H1 (cell line): ENCODE data around the gene GATAD2B. TPM values are rescaled to one million over a fixed set of nuclear protein-coding genes. Genes with fewer than 3 reads are reported as not detected.

ENCODE experiments used
- CTCF ChIA-PET: fragments of 300-600 bp; sonication (Branson Sonifier 250); formaldehyde crosslinking; loops from one replicate; lab custom pipeline; 2021; ENCODE audit not compliant: partially characterized antibody; lab: Charles Lee
- POLR2A ChIA-PET: fragments of 300-600 bp; sonication (Branson Sonifier 250); formaldehyde crosslinking; loops from one replicate; lab custom pipeline; 2021; ENCODE audit warnings: inconsistent platforms; ENCODE audit not compliant: partially characterized antibody; lab: Charles Lee
- DNase-seq, 2 experiments: peaks; one replicate each; pipeline versions ENCODE4 v3.0.0 to v3.0.0-alpha.2; 2010 to 2022; ENCODE audit warnings: low spot score in 2 of 2, low read depth in 1 of 2, mixed read lengths in 1 of 2
- FAIRE-seq: peaks from 2 replicates; lab custom pipeline; 2011; peaks lifted over from hg19 to GRCh38; lab: Jason Lieb, UNC
- H2AFZ ChIP-seq: 2 replicates; pipeline ENCODE4 v1.8.1; 2012; ENCODE audit warnings: low read length, inconsistent platforms
- H2AK5ac ChIP-seq: 2 replicates; pipeline ENCODE4 v1.6.1; 2013; ENCODE audit warnings: low read depth, low read length
- H2BK120ac ChIP-seq: replicated peaks from 2 replicates; pipeline ENCODE3; 2013; ENCODE audit warnings: low read depth, low read length, inconsistent platforms
- H2BK12ac ChIP-seq: 2 replicates; pipeline ENCODE4 v1.6.1; 2013; ENCODE audit warnings: low read depth, low read length
- H2BK15ac ChIP-seq: 2 replicates; pipeline ENCODE4 v1.6.1; 2013; ENCODE audit warnings: low read length
- H2BK20ac ChIP-seq: 2 replicates; pipeline ENCODE4 v1.6.1; 2013; ENCODE audit warnings: low read length
- H2BK5ac ChIP-seq: 2 replicates; pipeline ENCODE4 v1.6.1; 2013; ENCODE audit warnings: low read depth, low read length
- H3K14ac ChIP-seq: 2 replicates; pipeline ENCODE4 v1.6.1; 2013; ENCODE audit warnings: inconsistent platforms; ENCODE audit not compliant: insufficient read length
- H3K18ac ChIP-seq: 2 replicates; pipeline ENCODE4 v1.6.1; 2013; ENCODE audit warnings: low read length; ENCODE audit errors: extremely low read depth
- H3K23ac ChIP-seq: 2 replicates; pipeline ENCODE4 v1.6.1; 2013; ENCODE audit warnings: inconsistent platforms; ENCODE audit not compliant: insufficient read length
- H3K23me2 ChIP-seq: 2 replicates; pipeline ENCODE4 v1.6.1; 2013; ENCODE audit warnings: low read depth, low read length
- H3K27ac ChIP-seq: 2 replicates; pipeline ENCODE4 v1.6.1; 2011; ENCODE audit warnings: low read depth, low read length, inconsistent platforms
- H3K27me3 ChIP-seq, 4 experiments: replicated peaks in 1 of 4; 1 replicate in 1 of 4; 2 replicates in 3 of 4; pipeline versions ENCODE4 v1.6.1 to v1.8.1; 2011 to 2013; ENCODE audit warnings: low read length in 3 of 4, mild to moderate bottlenecking in 3 of 4, inconsistent platforms in 2 of 4, mixed read lengths in 2 of 4, moderate library complexity in 1 of 4; ENCODE audit not compliant: control insufficient read depth in 3 of 4, insufficient read depth in 3 of 4; ENCODE audit errors: extremely low read depth in 1 of 4
- H3K36me3 ChIP-seq, 4 experiments: 2 replicates each; pipeline versions ENCODE4 v1.6.1 to v1.8.1; 2011 to 2013; ENCODE audit warnings: mild to moderate bottlenecking in 4 of 4, low read length in 3 of 4, moderate library complexity in 2 of 4, control low read depth in 1 of 4, inconsistent platforms in 1 of 4; ENCODE audit not compliant: insufficient read depth in 4 of 4, control insufficient read depth in 2 of 4
- H3K4ac ChIP-seq: replicated peaks from 2 replicates; pipeline ENCODE3; 2013; ENCODE audit warnings: low read length, low read depth, mixed read lengths, inconsistent platforms; ENCODE audit not compliant: insufficient read length
- H3K4me1 ChIP-seq, 4 experiments: replicated peaks in 1 of 4; 1 replicate in 1 of 4; 2 replicates in 3 of 4; pipeline versions ENCODE4 v1.6.1 to v1.8.1; 2011 to 2013; ENCODE audit warnings: low read length in 3 of 4, inconsistent platforms in 2 of 4, mixed read lengths in 1 of 4; ENCODE audit not compliant: insufficient read depth in 4 of 4, control insufficient read depth in 3 of 4
- H3K4me2 ChIP-seq, 2 experiments: 2 replicates each; pipeline versions ENCODE4 v1.6.1 to v1.8.1; 2011 to 2013; ENCODE audit warnings: low read depth in 2 of 2, low read length in 2 of 2, control low read depth in 1 of 2, inconsistent platforms in 1 of 2, mild to moderate bottlenecking in 1 of 2; ENCODE audit not compliant: insufficient read depth in 1 of 2
- H3K4me3 ChIP-seq, 4 experiments: fragments of 200-600, 300-600 bp in 1 of 4; sonication (generic), shearing (Covaris generic), sonication (Bioruptor Twin) in 1 of 4; 2 replicates each; pipeline versions ENCODE4 v1.5.1 to v1.8.1; 2011 to 2016; ENCODE audit warnings: low read length in 4 of 4, low read depth in 3 of 4, control low read depth in 2 of 4, inconsistent platforms in 2 of 4, mild to moderate bottlenecking in 2 of 4, mixed read lengths in 1 of 4, moderate library complexity in 1 of 4; ENCODE audit not compliant: insufficient read depth in 2 of 4; ENCODE audit errors: extremely low read depth in 1 of 4
- H3K56ac ChIP-seq: replicated peaks from 2 replicates; pipeline ENCODE3; 2013; ENCODE audit warnings: low read depth, mild to moderate bottlenecking, mixed read lengths, low read length, inconsistent platforms; ENCODE audit not compliant: insufficient read length
- H3K79me1 ChIP-seq: 2 replicates; pipeline ENCODE4 v1.6.1; 2013; ENCODE audit warnings: low read depth, low read length, control low read depth
- H3K79me2 ChIP-seq, 2 experiments: 2 replicates each; pipeline versions ENCODE4 v1.6.1 to v1.8.1; 2012 to 2013; ENCODE audit warnings: low read length in 2 of 2, mild to moderate bottlenecking in 2 of 2, inconsistent platforms in 1 of 2; ENCODE audit not compliant: insufficient read depth in 2 of 2, control insufficient read depth in 1 of 2
- H3K9ac ChIP-seq, 4 experiments: replicated peaks in 1 of 4; 1 replicate in 1 of 4; 2 replicates in 3 of 4; pipeline versions ENCODE4 v1.6.1 to v1.8.1; 2011 to 2013; ENCODE audit warnings: low read depth in 3 of 4, low read length in 3 of 4, control low read depth in 2 of 4, mild to moderate bottlenecking in 2 of 4, moderate library complexity in 2 of 4, inconsistent platforms in 1 of 4; ENCODE audit errors: extremely low read depth in 1 of 4
- H3K9me3 ChIP-seq, 2 experiments: 2 replicates each; pipeline versions ENCODE4 v1.6.1 to v1.8.1; 2012 to 2013; ENCODE audit warnings: mild to moderate bottlenecking in 2 of 2, moderate library complexity in 2 of 2, control low read depth in 1 of 2, inconsistent platforms in 1 of 2, low read depth in 1 of 2, low read length in 1 of 2, mixed read lengths in 1 of 2; ENCODE audit not compliant: insufficient read depth in 2 of 2
- H4K20me1 ChIP-seq, 2 experiments: replicated peaks in 1 of 2; 2 replicates each; pipeline versions ENCODE3 to v1.8.1; 2011 to 2013; ENCODE audit warnings: inconsistent platforms in 2 of 2, low read length in 2 of 2, mild to moderate bottlenecking in 1 of 2; ENCODE audit not compliant: insufficient read depth in 2 of 2, control insufficient read depth in 1 of 2
- H4K5ac ChIP-seq: 2 replicates; pipeline ENCODE4 v1.6.1; 2013; ENCODE audit warnings: low read length, low read depth, mixed read lengths, inconsistent platforms; ENCODE audit not compliant: insufficient read length
- H4K8ac ChIP-seq: 2 replicates; pipeline ENCODE4 v1.8.0; 2013; ENCODE audit warnings: mild to moderate bottlenecking, moderate library complexity, low read length, inconsistent platforms; ENCODE audit not compliant: insufficient read depth; ENCODE audit errors: extremely low read depth
- H4K91ac ChIP-seq: replicated peaks from 2 replicates; pipeline ENCODE3; 2013; ENCODE audit warnings: low read length, mixed read lengths, inconsistent platforms; ENCODE audit not compliant: insufficient read length
- CTCF ChIP-seq, 3 experiments: IDR thresholded peaks; 1 replicate in 2 of 3; 2 replicates in 1 of 3; pipeline versions ENCODE4 v1.5.1 to v1.6.1; 2011; ENCODE audit warnings: low read length in 3 of 3, mild to moderate bottlenecking in 3 of 3, inconsistent platforms in 2 of 3, low read depth in 1 of 3, moderate library complexity in 1 of 3; ENCODE audit not compliant: insufficient read depth in 1 of 3; ENCODE audit errors: control extremely low read depth in 1 of 3
- E2F6 ChIP-seq: IDR thresholded peaks from 2 replicates; pipeline ENCODE4 v1.6.1; 2012; ENCODE audit warnings: inconsistent platforms
- GABPA ChIP-seq: IDR thresholded peaks from 2 replicates; pipeline ENCODE4 v1.6.1; 2011; ENCODE audit warnings: mild to moderate bottlenecking, low read length, moderate library complexity, borderline replicate concordance; ENCODE audit not compliant: insufficient read depth
- GTF2F1 ChIP-seq: IDR thresholded peaks from 2 replicates; pipeline ENCODE4 v1.6.1; 2012; ENCODE audit warnings: low read depth, low read length, improper control_type of control experiment, borderline replicate concordance
- HDAC6 ChIP-seq: IDR thresholded peaks from one replicate; pipeline ENCODE4 v1.7.1; 2012; ENCODE audit warnings: low read depth, mild to moderate bottlenecking, inconsistent platforms, low read length, moderate library complexity
- NRF1 ChIP-seq: IDR thresholded peaks from 2 replicates; pipeline ENCODE4 v1.6.1; 2011; ENCODE audit warnings: mild to moderate bottlenecking, low read depth, low read length, improper control_type of control experiment
- POU5F1 ChIP-seq: IDR thresholded peaks from 2 replicates; pipeline ENCODE4 v1.6.1; 2011; ENCODE audit warnings: low read depth, mild to moderate bottlenecking, low read length, moderate library complexity
- RAD21 ChIP-seq, 2 experiments: IDR thresholded peaks in 1 of 2; conservative IDR thresholded peaks in 1 of 2; 2 replicates each; pipeline ENCODE4 v1.6.1; 2011; ENCODE audit warnings: low read depth in 2 of 2, low read length in 2 of 2, improper control_type of control experiment in 1 of 2, inconsistent platforms in 1 of 2, mild to moderate bottlenecking in 1 of 2, moderate library complexity in 1 of 2
- SIX5 ChIP-seq: IDR thresholded peaks from 2 replicates; pipeline ENCODE4 v1.6.1; 2011; ENCODE audit warnings: mild to moderate bottlenecking, low read depth, low read length
- WGBS, 2 experiments: shearing (Covaris generic) in 1 of 2; methylation state at CpG; one replicate each; pipeline versions ENCODE4 v1.1.6 to v1.1.7; 2013 to 2015; ENCODE audit warnings: low lambda C conversion rate in 2 of 2, mixed read lengths in 2 of 2, inconsistent platforms in 1 of 2, low coverage in 1 of 2, missing lambda C conversion rate in 1 of 2; ENCODE audit not compliant: insufficient replicate concordance in 2 of 2, insufficient coverage in 1 of 2, insufficient read length in 1 of 2; ENCODE audit errors: extremely low coverage in 1 of 2, missing lambda C conversion rate in 1 of 2; 5-methylcytosine and 5-hydroxymethylcytosine counted together
- polyA plus RNA-seq, 7 experiments: library from polyadenylated mRNA; depleted of rRNA in 3 of 7; stranded (reverse) in 5 of 7; unstranded in 2 of 7; fragments of >200 nt in 5 of 7; fragments of 200-250 nt in 2 of 7; gene quantifications; 1 replicate in 5 of 7; 2 replicates in 1 of 7; 4 replicates in 1 of 7; pipeline versions ENCODE4 v1.2.1 to v1.2.3, GENCODE V29; 2011 to 2013; ENCODE audit warnings: missing spikeins in 2 of 7, mixed read lengths in 2 of 7
- total RNA-seq: library from RNA; stranded (reverse); fragmentation: NEBNext Ultra II Directional; extraction: Animal tissue kit (Norgen Biotek cat#: 25700); gene quantifications from 2 replicates; pipeline ENCODE4 v1.2.1, GENCODE V29; 2021

The GATAD2B gene
- total and polyA plus RNA-seq, 2 of the 8 experiments (the other 6 are each of a cell fraction or from before 2014, with no cell fraction given) = 8.4 to 39.1 TPM

- H3K18ac ChIP-seq = no peak overlapping the region
- H3K4me1 ChIP-seq = no peaks in the 10 kb centered on the region
- POLR2A ChIA-PET = interaction anchor here (0.8 kb wide), 1 partner anchor 149 kb away, joined by 3 read pairs; the partner anchor contains the start of gene RPS27
- no peak overlapping the region for H3K4ac ChIP-seq
- H2BK12ac ChIP-seq = no peak overlapping the region
- peaks cover 0 to 4% of the 10 kb centered on the region in 2 experiments for H4K20me1 ChIP-seq
- no peak for DNase-seq
- TF ChIP-seq GTF2F1 (no peak), POU5F1 (no peak), CTCF (IDR thresholded peaks at IDR 0.05; ENCODE audit: control extremely low read depth in 1 of 3, insufficient read depth in 1 of 3, low read depth in 1 of 3, low read length in 3 of 3) (no peak), E2F6 (no peak), GABPA (no peak), SIX5 (no peak), HDAC6 (no peak), NRF1 (no peak), RAD21 (IDR thresholded peaks at IDR 0.05 in 1 of 2, conservative IDR thresholded peaks at IDR 0.05 in 1 of 2; ENCODE audit: low read depth in 2 of 2, low read length in 2 of 2) (no peak)
- TF ChIP-seq, all 59 proteins: peak for 0
- no peak overlapping the region for H3K4me2 ChIP-seq
- H2BK120ac ChIP-seq = no peak overlapping the region
- no peaks in the 10 kb centered on the region for H3K23me2 ChIP-seq
- H3K9me3 ChIP-seq = no peaks in the 10 kb centered on the region
- H2AFZ ChIP-seq = no peak overlapping the region
- no peak overlapping the region for H2AK5ac ChIP-seq
- no peak overlapping the region for H3K23ac ChIP-seq
- H3K27me3 ChIP-seq = no peaks in the 10 kb centered on the region
- no peak overlapping the region for H3K14ac ChIP-seq
- no peak overlapping the region for H3K56ac ChIP-seq
- no peak overlapping the region for H3K27ac ChIP-seq
- H2BK15ac ChIP-seq = no peak overlapping the region
- H4K91ac ChIP-seq = no peak overlapping the region
- no peak overlapping the region for H2BK5ac ChIP-seq
- no peak overlapping the region for H4K8ac ChIP-seq
- H3K9ac ChIP-seq = no peak overlapping the region
- CTCF ChIA-PET = interaction anchor here (1.0 kb wide), 1 partner anchor 14 kb away, joined by 3 read pairs; no protein-coding TSS in a partner anchor
- H3K79me2 ChIP-seq = peaks cover 0 to 33% of the 10 kb centered on the region in 2 experiments; a peak in 2 of 4 replicates
- H3K4me3 ChIP-seq = no peak overlapping the region
- no peak overlapping the region for H4K5ac ChIP-seq
- H2BK20ac ChIP-seq = no peak overlapping the region
- H3K79me1 ChIP-seq = no peaks in the 10 kb centered on the region
- H3K36me3 ChIP-seq = no peaks in the 10 kb centered on the region
- WGBS, 2 experiments = 96% methylated on average over 3 of the region's 3 CpGs; no CpG with 5 or more reads in 1 of the 2 experiments
- no peak for FAIRE-seq
Observed at GRCh38 chr1:153841463-153841994, 81.2 kb downstream of the GATAD2B start.
